ENCODE results near the gene KDM5C. TPM values are rescaled to one million over a fixed set of nuclear protein-coding genes. Genes with fewer than 3 reads are reported as not detected.

Gene KDM5C
- total RNA-seq, 2 donors from 2014 or later: 115 to 130 TPM

GRCh38 chrX:53237056-53237455, 12.0 kb upstream of the KDM5C start:
- no peak overlapping the region for H3K4me3 ChIP-seq
- no peak overlapping the region for H3K9ac ChIP-seq (ENCODE audit: low read depth in 2 of 2, low read length in 2 of 2)
- no peaks in the 10 kb centered on the region for H3K27me3 ChIP-seq
- TF ChIP-seq, protein P1, sequence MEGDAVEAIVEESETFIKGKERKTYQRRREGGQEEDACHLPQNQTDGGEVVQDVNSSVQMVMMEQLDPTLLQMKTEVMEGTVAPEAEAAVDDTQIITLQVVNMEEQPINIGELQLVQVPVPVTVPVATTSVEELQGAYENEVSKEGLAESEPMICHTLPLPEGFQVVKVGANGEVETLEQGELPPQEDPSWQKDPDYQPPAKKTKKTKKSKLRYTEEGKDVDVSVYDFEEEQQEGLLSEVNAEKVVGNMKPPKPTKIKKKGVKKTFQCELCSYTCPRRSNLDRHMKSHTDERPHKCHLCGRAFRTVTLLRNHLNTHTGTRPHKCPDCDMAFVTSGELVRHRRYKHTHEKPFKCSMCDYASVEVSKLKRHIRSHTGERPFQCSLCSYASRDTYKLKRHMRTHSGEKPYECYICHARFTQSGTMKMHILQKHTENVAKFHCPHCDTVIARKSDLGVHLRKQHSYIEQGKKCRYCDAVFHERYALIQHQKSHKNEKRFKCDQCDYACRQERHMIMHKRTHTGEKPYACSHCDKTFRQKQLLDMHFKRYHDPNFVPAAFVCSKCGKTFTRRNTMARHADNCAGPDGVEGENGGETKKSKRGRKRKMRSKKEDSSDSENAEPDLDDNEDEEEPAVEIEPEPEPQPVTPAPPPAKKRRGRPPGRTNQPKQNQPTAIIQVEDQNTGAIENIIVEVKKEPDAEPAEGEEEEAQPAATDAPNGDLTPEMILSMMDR (IDR thresholded peaks at IDR 0.05): no peak
- no peak overlapping the region for H3K27ac ChIP-seq
- H3K4me1 ChIP-seq: no peaks in the 10 kb centered on the region
- DNase-seq: no peak
- intact Hi-C loops (cut with DNase I): no loop called here
- H3K9me3 ChIP-seq: no peaks in the 10 kb centered on the region
- no peaks in the 10 kb centered on the region for H3K36me3 ChIP-seq

GRCh38 chrX:53236025-53236679, 11.1 kb upstream of the KDM5C start:
- H3K9me3 ChIP-seq: no peaks in the 10 kb centered on the region
- no peaks in the 10 kb centered on the region for H3K4me1 ChIP-seq
- H3K9ac ChIP-seq (ENCODE audit: low read depth in 2 of 2, low read length in 2 of 2): no peak overlapping the region
- H3K36me3 ChIP-seq: no peaks in the 10 kb centered on the region
- TF ChIP-seq, protein P1 (IDR thresholded peaks at IDR 0.05): no peak
- DNase-seq: no peak
- H3K27ac ChIP-seq: no peak overlapping the region
- intact Hi-C loops (cut with DNase I): no loop called here
- no peak overlapping the region for H3K4me3 ChIP-seq
- no peaks in the 10 kb centered on the region for H3K27me3 ChIP-seq

DNA sequence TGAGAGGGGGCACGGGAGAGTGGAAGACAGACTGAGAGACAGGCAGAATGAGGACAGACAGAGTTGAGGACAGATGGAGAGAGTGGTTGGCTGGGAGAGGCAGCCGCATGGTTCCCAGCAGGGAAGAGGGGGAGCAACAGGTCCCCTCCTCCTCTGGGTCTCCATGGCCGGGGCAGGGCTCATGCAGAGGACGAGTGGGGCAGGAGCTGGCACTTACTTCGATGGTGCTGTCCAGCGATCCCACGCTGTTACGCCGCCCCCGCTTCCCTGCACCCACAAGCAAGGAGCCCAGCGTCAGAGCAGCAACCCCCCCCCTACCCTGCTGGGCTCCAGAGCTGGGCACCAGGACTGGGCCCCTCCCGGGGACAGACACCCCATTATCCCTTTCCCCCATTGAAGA, 10.6 kb upstream of the KDM5C start:
- Histone ChIP-seq H3K27ac (no peak overlapping the region), H3K4me3 (no peak overlapping the region), H3K27me3 (no peaks in the 10 kb centered on the region), H3K9me3 (no peaks in the 10 kb centered on the region), H3K9ac (ENCODE audit: low read depth in 2 of 2, low read length in 2 of 2) (no peak overlapping the region), H3K4me1 (no peaks in the 10 kb centered on the region), H3K36me3 (no peaks in the 10 kb centered on the region)
- no peak for DNase-seq
- intact Hi-C loops (cut with DNase I): no loop called here
- TF ChIP-seq, protein P1 (IDR thresholded peaks at IDR 0.05): no peak

DNA sequence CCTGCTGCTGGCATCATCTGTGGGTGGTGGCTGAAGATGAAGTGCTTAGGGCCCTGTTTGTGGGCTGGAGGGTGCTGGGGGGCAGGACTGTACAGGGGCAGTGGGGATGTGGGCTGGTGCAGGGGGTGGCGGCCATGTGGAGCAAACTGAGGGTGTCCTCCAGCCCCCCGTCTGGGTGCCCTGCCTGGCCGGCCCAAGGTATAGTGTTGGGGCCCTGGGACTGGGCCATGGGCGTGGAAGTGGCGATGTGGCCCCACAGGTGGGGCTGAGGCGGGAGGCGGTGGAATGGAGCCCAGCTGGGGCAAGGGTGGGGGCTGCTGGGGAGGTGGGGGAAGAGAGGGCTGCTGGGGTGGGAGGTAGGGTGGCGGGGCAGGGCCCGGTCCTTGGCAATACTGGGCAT, 9.5 kb upstream of the KDM5C start:
- DNase-seq: no peak
- intact Hi-C loops (cut with DNase I): no loop called here

GRCh38 chrX:53233536-53233935, 8.5 kb upstream of the KDM5C start:
- DNase-seq: no peak
- intact Hi-C loops (cut with DNase I): no loop called here

More for the DNA sequence above, 9.5 kb upstream of the KDM5C start:
- H3K9me3 ChIP-seq: no peaks in the 10 kb centered on the region
- H3K27ac ChIP-seq: no peak overlapping the region
- H3K4me3 ChIP-seq: no peak overlapping the region
- no peaks in the 10 kb centered on the region for H3K4me1 ChIP-seq
- H3K27me3 ChIP-seq: no peaks in the 10 kb centered on the region
- no peak overlapping the region for H3K9ac ChIP-seq (ENCODE audit: low read depth in 2 of 2, low read length in 2 of 2)
- TF ChIP-seq, protein P1 (IDR thresholded peaks at IDR 0.05): no peak
- H3K36me3 ChIP-seq: no peaks in the 10 kb centered on the region

More at GRCh38 chrX:53233536-53233935, 8.5 kb upstream of the KDM5C start:
- Histone ChIP-seq H3K9me3 (no peaks in the 10 kb centered on the region), H3K27me3 (no peaks in the 10 kb centered on the region), H3K27ac (no peak overlapping the region), H3K4me1 (no peaks in the 10 kb centered on the region), H3K4me3 (no peak overlapping the region), H3K36me3 (no peaks in the 10 kb centered on the region), H3K9ac (ENCODE audit: low read depth in 2 of 2, low read length in 2 of 2) (no peak overlapping the region)
- TF ChIP-seq, protein P1 (IDR thresholded peaks at IDR 0.05): no peak
